Measurements from ENCODE around the gene GOLGA8A.
"Not testable (repeated sequence)": the region's sequence is repeated elsewhere in the genome, so short reads cannot be mapped to it uniquely, and the experiment has no call there.

DNA sequence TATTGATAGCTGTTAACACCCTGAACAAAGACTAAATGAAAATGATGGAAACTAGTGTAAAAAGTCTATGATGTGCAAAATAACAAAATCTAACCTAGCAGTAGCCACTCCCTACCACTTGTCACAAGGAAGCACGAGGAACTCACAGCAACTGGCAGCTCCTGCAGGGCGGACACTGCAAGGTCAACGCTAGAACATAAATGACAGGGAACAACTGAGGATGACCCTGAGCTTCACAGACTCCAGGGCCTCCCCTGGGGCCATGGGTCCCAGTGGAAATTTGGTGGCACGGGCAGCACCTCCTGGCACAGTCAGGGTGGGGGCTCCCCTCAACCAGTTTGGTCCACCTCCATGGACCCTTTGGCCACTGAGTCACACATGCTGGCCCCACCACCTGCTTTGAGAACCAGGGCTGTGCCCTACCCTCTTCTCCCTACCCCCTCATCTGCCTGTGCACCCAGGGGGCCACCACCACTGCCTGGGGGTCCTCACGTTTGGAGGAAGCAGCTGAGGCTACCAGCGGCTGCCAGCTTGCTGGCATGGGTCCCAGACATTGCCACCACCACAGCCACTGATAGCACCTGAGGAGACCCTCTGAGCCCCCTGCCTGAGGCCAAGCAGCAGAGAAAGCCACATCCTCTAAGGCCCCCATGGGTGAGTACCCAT is 14.1 kb downstream of the GOLGA8A start:
- TF ChIP-seq POLR2A (IDR thresholded peaks at IDR 0.05; ENCODE audit: low read length); GATA1 (IDR thresholded peaks at IDR 0.05; ENCODE audit: low read depth, low read length): not testable (repeated sequence)
